WTC11 (cell line): ENCODE measurements around the gene PTPRG.

ENCODE experiments used
- ATF3 ChIP-seq: sonication (generic); formaldehyde crosslinking; conservative IDR thresholded peaks from 2 replicates; pipeline ENCODE4 v1.8.1; 2022; ENCODE audit warnings: mild to moderate bottlenecking, missing genetic modification reagents
- CREB1 ChIP-seq: sonication (generic); formaldehyde crosslinking; IDR thresholded peaks from 2 replicates; pipeline ENCODE4 v1.8.0; 2023; ENCODE audit warnings: mild to moderate bottlenecking, missing genetic modification reagents
- FOXP1 ChIP-seq: sonication (generic); formaldehyde crosslinking; IDR thresholded peaks from 2 replicates; pipeline ENCODE4 v1.8.0; 2022; ENCODE audit warnings: missing genetic modification reagents, mild to moderate bottlenecking, moderate library complexity, borderline replicate concordance
- NR1H2 ChIP-seq: sonication (generic); formaldehyde crosslinking; IDR thresholded peaks from 2 replicates; pipeline ENCODE4 v1.9.0; 2021; ENCODE audit warnings: mild to moderate bottlenecking, moderate library complexity, missing genetic modification reagents
- RELA ChIP-seq: sonication (generic); formaldehyde crosslinking; IDR thresholded peaks from 2 replicates; pipeline ENCODE4 v1.8.1; 2022; ENCODE audit warnings: missing genetic modification reagents, mild to moderate bottlenecking, borderline replicate concordance
- TEAD4 ChIP-seq: sonication (generic); formaldehyde crosslinking; IDR thresholded peaks from 2 replicates; pipeline ENCODE4 v1.8.0; 2022; ENCODE audit warnings: mild to moderate bottlenecking, missing genetic modification reagents
- USF2 ChIP-seq: sonication (generic); formaldehyde crosslinking; IDR thresholded peaks from 2 replicates; pipeline ENCODE4 v1.8.1; 2023; ENCODE audit warnings: mild to moderate bottlenecking, missing genetic modification reagents, moderate library complexity
- ZNF121 ChIP-seq: sonication (generic); formaldehyde crosslinking; IDR thresholded peaks from 2 replicates; pipeline ENCODE4 v1.8.0; 2023; ENCODE audit warnings: missing genetic modification reagents
- ZNF263 ChIP-seq: sonication (generic); formaldehyde crosslinking; IDR thresholded peaks from 2 replicates; pipeline ENCODE4 v1.8.1; 2022; ENCODE audit warnings: low read depth, mild to moderate bottlenecking, moderate library complexity, missing genetic modification reagents
- ZNF317 ChIP-seq: sonication (generic); formaldehyde crosslinking; IDR thresholded peaks from 2 replicates; pipeline ENCODE4 v1.8.1; 2023; ENCODE audit warnings: low read depth, mild to moderate bottlenecking, moderate library complexity, missing genetic modification reagents, borderline replicate concordance
- ZNF423 ChIP-seq: fragments of 250-450 bp; sonication (Bioruptor Pico); IDR thresholded peaks from 2 replicates; pipeline ENCODE4 v2.1.2; 2022; ENCODE audit warnings: mild to moderate bottlenecking, moderate library complexity
- ZNF512 ChIP-seq: sonication (generic); formaldehyde crosslinking; IDR thresholded peaks from 2 replicates; pipeline ENCODE4 v1.8.1; 2022; ENCODE audit warnings: missing genetic modification reagents, borderline replicate concordance
- TF ChIP-seq, protein P1 (sequence below): sonication (generic); formaldehyde crosslinking; IDR thresholded peaks from 2 replicates; pipeline ENCODE4 v1.8.0; 2022; ENCODE audit warnings: mild to moderate bottlenecking, missing genetic modification reagents
- TF ChIP-seq, protein P2 (sequence below): fragments of 200-600 bp; IDR thresholded peaks from 2 replicates; pipeline ENCODE4 v1.8.0; 2022; ENCODE audit warnings: antibody characterized with exemption

GRCh38 chr3:62238003-62238402, 676.6 kb downstream of the PTPRG start:
- TF ChIP-seq ZNF263 (CRISPR knock-in tag) (no peak), TEAD4 (CRISPR knock-in tag) (no peak), ZNF423 (no peak), USF2 (CRISPR knock-in tag) (no peak), NR1H2 (no peak), RELA (CRISPR knock-in tag) (no peak), ZNF512 (CRISPR knock-in tag) (no peak), ATF3 (CRISPR knock-in tag) (no peak), FOXP1 (CRISPR knock-in tag) (no peak), ZNF317 (CRISPR knock-in tag) (no peak), CREB1 (CRISPR knock-in tag) (no peak), ZNF121 (CRISPR knock-in tag) (no peak)
- TF ChIP-seq, protein P1, sequence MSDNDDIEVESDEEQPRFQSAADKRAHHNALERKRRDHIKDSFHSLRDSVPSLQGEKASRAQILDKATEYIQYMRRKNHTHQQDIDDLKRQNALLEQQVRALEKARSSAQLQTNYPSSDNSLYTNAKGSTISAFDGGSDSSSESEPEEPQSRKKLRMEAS (CRISPR knock-in tag) = no peak
- TF ChIP-seq, protein P2, sequence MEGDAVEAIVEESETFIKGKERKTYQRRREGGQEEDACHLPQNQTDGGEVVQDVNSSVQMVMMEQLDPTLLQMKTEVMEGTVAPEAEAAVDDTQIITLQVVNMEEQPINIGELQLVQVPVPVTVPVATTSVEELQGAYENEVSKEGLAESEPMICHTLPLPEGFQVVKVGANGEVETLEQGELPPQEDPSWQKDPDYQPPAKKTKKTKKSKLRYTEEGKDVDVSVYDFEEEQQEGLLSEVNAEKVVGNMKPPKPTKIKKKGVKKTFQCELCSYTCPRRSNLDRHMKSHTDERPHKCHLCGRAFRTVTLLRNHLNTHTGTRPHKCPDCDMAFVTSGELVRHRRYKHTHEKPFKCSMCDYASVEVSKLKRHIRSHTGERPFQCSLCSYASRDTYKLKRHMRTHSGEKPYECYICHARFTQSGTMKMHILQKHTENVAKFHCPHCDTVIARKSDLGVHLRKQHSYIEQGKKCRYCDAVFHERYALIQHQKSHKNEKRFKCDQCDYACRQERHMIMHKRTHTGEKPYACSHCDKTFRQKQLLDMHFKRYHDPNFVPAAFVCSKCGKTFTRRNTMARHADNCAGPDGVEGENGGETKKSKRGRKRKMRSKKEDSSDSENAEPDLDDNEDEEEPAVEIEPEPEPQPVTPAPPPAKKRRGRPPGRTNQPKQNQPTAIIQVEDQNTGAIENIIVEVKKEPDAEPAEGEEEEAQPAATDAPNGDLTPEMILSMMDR = no peak
